ENCODE measurements around the gene ZNF280A. TPM values are rescaled to one million over a fixed set of nuclear protein-coding genes. Genes with fewer than 3 reads are reported as not detected.

The ZNF280A gene
- total and polyA plus RNA-seq, 10 donors: 0.51 TPM; not detected in 9

DNA sequence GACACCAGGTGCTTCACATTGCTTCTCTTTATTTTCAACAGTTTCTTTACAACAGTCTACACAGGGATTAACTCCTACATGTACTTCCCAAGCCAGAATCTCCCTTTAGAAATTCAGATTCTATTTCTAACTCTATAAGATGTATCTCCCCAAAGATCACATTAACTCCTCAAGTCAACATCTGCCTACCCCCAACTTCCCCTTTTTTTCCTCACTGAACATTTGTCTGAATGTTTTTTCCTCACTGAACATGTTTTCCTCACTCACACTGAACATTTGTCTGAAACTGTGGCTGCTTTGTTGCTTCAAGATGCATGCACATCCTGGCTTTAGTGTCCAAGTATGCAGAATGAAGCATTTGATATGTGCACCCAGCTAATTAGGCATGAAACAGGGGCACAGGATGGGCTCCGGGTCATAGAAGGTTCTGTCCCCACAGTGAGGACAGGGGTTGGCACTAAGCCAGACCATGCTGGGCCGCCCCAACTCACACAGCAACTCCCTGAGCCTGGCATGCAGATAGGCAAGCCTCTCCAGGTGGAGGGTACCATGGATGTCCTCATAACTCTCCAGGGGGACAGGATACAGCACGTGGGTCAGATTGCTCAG, 27.7 kb upstream of the ZNF280A start:
- DNase-seq: no peak
- H3K9me3 ChIP-seq: no peaks in the 10 kb centered on the region
- no peaks in the 10 kb centered on the region for H3K4me1 ChIP-seq
- H3K36me3 ChIP-seq: no peaks in the 10 kb centered on the region
- peaks cover 0 to 3% (median 0%) of the 10 kb centered on the region in 7 donors for H3K27me3 ChIP-seq (replicated peaks in 1 of 7)
- TF ChIP-seq POLR2AphosphoS5 (IDR thresholded peaks at IDR 0.05) (no peak), POLR2A (IDR thresholded peaks at IDR 0.05) (no peak)
- TF ChIP-seq, protein P1, sequence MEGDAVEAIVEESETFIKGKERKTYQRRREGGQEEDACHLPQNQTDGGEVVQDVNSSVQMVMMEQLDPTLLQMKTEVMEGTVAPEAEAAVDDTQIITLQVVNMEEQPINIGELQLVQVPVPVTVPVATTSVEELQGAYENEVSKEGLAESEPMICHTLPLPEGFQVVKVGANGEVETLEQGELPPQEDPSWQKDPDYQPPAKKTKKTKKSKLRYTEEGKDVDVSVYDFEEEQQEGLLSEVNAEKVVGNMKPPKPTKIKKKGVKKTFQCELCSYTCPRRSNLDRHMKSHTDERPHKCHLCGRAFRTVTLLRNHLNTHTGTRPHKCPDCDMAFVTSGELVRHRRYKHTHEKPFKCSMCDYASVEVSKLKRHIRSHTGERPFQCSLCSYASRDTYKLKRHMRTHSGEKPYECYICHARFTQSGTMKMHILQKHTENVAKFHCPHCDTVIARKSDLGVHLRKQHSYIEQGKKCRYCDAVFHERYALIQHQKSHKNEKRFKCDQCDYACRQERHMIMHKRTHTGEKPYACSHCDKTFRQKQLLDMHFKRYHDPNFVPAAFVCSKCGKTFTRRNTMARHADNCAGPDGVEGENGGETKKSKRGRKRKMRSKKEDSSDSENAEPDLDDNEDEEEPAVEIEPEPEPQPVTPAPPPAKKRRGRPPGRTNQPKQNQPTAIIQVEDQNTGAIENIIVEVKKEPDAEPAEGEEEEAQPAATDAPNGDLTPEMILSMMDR (IDR thresholded peaks at IDR 0.05 in 8 of 11, conservative IDR thresholded peaks at IDR 0.05 in 3 of 11): no peak
- H3K27ac ChIP-seq: no peak overlapping the region
- 27 to 47% (median 36%) methylated on average over 3 of the region's 3 CpGs for WGBS, 5 donors
- no peak overlapping the region for H3K4me3 ChIP-seq
- intact Hi-C loops (cut with DNase I; ENCODE audit: low total_unique reads): no loop called here

DNA sequence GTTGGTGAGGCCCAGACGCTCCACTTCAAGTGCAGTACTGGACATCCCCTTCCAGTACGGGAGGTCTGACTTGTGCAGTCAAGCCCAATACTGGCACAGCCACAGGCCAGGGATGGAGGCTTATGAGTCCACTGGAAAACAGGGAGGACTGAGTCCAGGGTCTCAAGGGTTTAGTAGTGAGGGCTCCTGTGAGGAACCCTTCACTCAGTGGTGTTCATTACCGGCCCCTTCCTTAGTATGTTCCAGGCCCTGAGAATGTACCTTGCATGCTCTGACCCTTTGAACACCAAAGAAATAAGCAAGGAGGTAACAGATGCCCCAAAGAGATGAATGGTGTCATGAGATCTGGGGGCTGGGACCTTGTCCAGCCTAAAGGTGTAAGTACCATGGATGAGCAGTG, 27.2 kb upstream of the ZNF280A start:
- H3K4me1 ChIP-seq: no peaks in the 10 kb centered on the region
- no peak for DNase-seq
- 75 to 90% (median 88%) methylated on average over 3 of the region's 3 CpGs for WGBS, 5 donors
- peaks cover 0 to 3% (median 0%) of the 10 kb centered on the region in 7 donors for H3K27me3 ChIP-seq (replicated peaks in 1 of 7)
- intact Hi-C loops (cut with DNase I; ENCODE audit: low total_unique reads): no loop called here
- H3K27ac ChIP-seq: no peak overlapping the region
- no peaks in the 10 kb centered on the region for H3K9me3 ChIP-seq
- TF ChIP-seq POLR2A (IDR thresholded peaks at IDR 0.05) (no peak), POLR2AphosphoS5 (IDR thresholded peaks at IDR 0.05) (no peak)
- TF ChIP-seq, protein P1 (IDR thresholded peaks at IDR 0.05 in 8 of 11, conservative IDR thresholded peaks at IDR 0.05 in 3 of 11): no peak
- no peaks in the 10 kb centered on the region for H3K36me3 ChIP-seq
- H3K4me3 ChIP-seq: no peak overlapping the region

DNA sequence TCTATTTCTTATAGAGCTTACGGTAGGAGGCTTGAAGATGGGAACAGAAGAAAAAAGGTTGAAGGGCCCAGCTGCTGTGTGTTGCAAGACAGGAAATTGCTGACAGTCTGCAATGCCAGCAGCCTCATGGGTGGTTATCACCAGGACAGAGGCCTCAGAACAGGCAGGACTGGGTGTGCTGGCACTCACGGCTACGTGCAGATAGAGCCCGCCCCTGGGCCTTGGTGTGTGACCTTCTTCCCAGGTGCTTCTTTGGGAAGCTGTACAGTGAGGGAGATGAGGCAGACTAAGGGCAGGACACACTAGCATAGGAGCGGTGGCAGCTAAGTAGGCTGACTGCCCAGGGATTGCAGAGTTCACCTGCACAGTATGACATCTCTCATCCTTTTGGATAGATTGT, 26.4 kb upstream of the ZNF280A start:
- Histone ChIP-seq H3K27ac (no peak overlapping the region), H3K4me1 (no peaks in the 10 kb centered on the region), H3K36me3 (no peaks in the 10 kb centered on the region), H3K27me3 (replicated peaks in 1 of 7) (peaks cover 0 to 3% (median 0%) of the 10 kb centered on the region in 7 donors), H3K9me3 (no peaks in the 10 kb centered on the region), H3K4me3 (no peak overlapping the region)
- TF ChIP-seq POLR2A (IDR thresholded peaks at IDR 0.05) (no peak), POLR2AphosphoS5 (IDR thresholded peaks at IDR 0.05) (no peak)
- intact Hi-C loops (cut with DNase I; ENCODE audit: low total_unique reads): no loop called here
- 33 to 46% (median 39%) methylated on average over 5 of the region's 5 CpGs for WGBS, 5 donors
- no peak for DNase-seq

- no peak overlapping the region for H3K4me3 ChIP-seq
- H3K9me3 ChIP-seq: peaks cover 0 to 2% (median 0%) of the 10 kb centered on the region in 8 donors
- peaks cover 0 to 3% (median 0%) of the 10 kb centered on the region in 7 donors for H3K27me3 ChIP-seq (replicated peaks in 1 of 7)
- no peak for TF ChIP-seq POLR2AphosphoS5 (IDR thresholded peaks at IDR 0.05)
- no peak for TF ChIP-seq POLR2A (IDR thresholded peaks at IDR 0.05)
- TF ChIP-seq, protein P1 (IDR thresholded peaks at IDR 0.05 in 8 of 11, conservative IDR thresholded peaks at IDR 0.05 in 3 of 11): no peak
- intact Hi-C loops (cut with DNase I; ENCODE audit: low total_unique reads): no loop called here
- no peak for DNase-seq
- WGBS, 5 donors: 81 to 100% (median 92%) methylated on average over 2 of the region's 2 CpGs
- no peaks in the 10 kb centered on the region for H3K4me1 ChIP-seq
- H3K27ac ChIP-seq: no peak overlapping the region
- no peaks in the 10 kb centered on the region for H3K36me3 ChIP-seq
Observed at GRCh38 chr22:22545084-22545483, 25.0 kb upstream of the ZNF280A start.
